ENCODE results near the gene AKT1. TPM values are rescaled to one million over a fixed set of nuclear protein-coding genes. Genes with fewer than 3 reads are reported as not detected.

AKT1 gene
- total RNA-seq, 1 donor from 2014 or later: 151 TPM

GRCh38 chr14:104741108-104741802 is 54.3 kb downstream of the AKT1 start:
- no peak overlapping the region for H3K4me3 ChIP-seq (ENCODE audit: low read length in 3 of 3)
- peak overlapping the region in 2 of 3 donors; percentile 33 to 45 for H3K9ac ChIP-seq (ENCODE audit: low read depth in 1 of 3, low read length in 3 of 3)
- peak overlapping the region; percentile 28 for H3K27ac ChIP-seq (ENCODE audit: low read depth, low read length)
- peaks cover 75 to 88% (median 84%) of the 10 kb centered on the region in 3 donors for H3K36me3 ChIP-seq (ENCODE audit: control insufficient read depth in 3 of 3, insufficient read depth in 3 of 3, low read length in 3 of 3)
- H3K9me3 ChIP-seq (ENCODE audit: control insufficient read depth in 3 of 3, low read length in 3 of 3): no peaks in the 10 kb centered on the region
- no peaks in the 10 kb centered on the region for H3K27me3 ChIP-seq (ENCODE audit: control insufficient read depth in 3 of 3, insufficient read depth in 3 of 3, low read length in 3 of 3)
- peaks cover 31 to 74% (median 37%) of the 10 kb centered on the region in 3 donors for H3K4me1 ChIP-seq (ENCODE audit: control insufficient read depth in 3 of 3, insufficient read depth in 3 of 3, low read length in 3 of 3)

- H3K9ac ChIP-seq (ENCODE audit: low read depth in 1 of 3, low read length in 3 of 3): peak overlapping the region in 1 of 3 donors; percentile 45
- H3K27ac ChIP-seq (ENCODE audit: low read depth, low read length): no peak overlapping the region
- H3K36me3 ChIP-seq (ENCODE audit: control insufficient read depth in 3 of 3, insufficient read depth in 3 of 3, low read length in 3 of 3): peaks cover 61 to 76% (median 71%) of the 10 kb centered on the region in 3 donors
- no peaks in the 10 kb centered on the region for H3K9me3 ChIP-seq (ENCODE audit: control insufficient read depth in 3 of 3, low read length in 3 of 3)
- no peak overlapping the region for H3K4me3 ChIP-seq (ENCODE audit: low read length in 3 of 3)
- peaks cover 37 to 74% (median 37%) of the 10 kb centered on the region in 3 donors for H3K4me1 ChIP-seq (ENCODE audit: control insufficient read depth in 3 of 3, insufficient read depth in 3 of 3, low read length in 3 of 3)
- no peaks in the 10 kb centered on the region for H3K27me3 ChIP-seq (ENCODE audit: control insufficient read depth in 3 of 3, insufficient read depth in 3 of 3, low read length in 3 of 3)
Observed at GRCh38 chr14:104739546-104740516, 55.7 kb downstream of the AKT1 start.

GRCh38 chr14:104739026-104739425 is 56.5 kb downstream of the AKT1 start:
- Histone ChIP-seq H3K9ac (ENCODE audit: low read depth in 1 of 3, low read length in 3 of 3) (peak overlapping the region in 1 of 3 donors; percentile 33), H3K4me3 (ENCODE audit: low read length in 3 of 3) (no peak overlapping the region), H3K9me3 (ENCODE audit: control insufficient read depth in 3 of 3, low read length in 3 of 3) (no peaks in the 10 kb centered on the region), H3K36me3 (ENCODE audit: control insufficient read depth in 3 of 3, insufficient read depth in 3 of 3, low read length in 3 of 3) (peaks cover 55 to 69% (median 64%) of the 10 kb centered on the region in 3 donors), H3K27ac (ENCODE audit: low read depth, low read length) (peak overlapping the region; percentile 96), H3K4me1 (ENCODE audit: control insufficient read depth in 3 of 3, insufficient read depth in 3 of 3, low read length in 3 of 3) (peaks cover 44 to 82% (median 45%) of the 10 kb centered on the region in 3 donors), H3K27me3 (ENCODE audit: control insufficient read depth in 3 of 3, insufficient read depth in 3 of 3, low read length in 3 of 3) (no peaks in the 10 kb centered on the region)

GRCh38 chr14:104738375-104739019 is 57.1 kb downstream of the AKT1 start:
- peaks cover 52 to 64% (median 60%) of the 10 kb centered on the region in 3 donors for H3K36me3 ChIP-seq (ENCODE audit: control insufficient read depth in 3 of 3, insufficient read depth in 3 of 3, low read length in 3 of 3)
- peak overlapping the region in 2 of 3 donors; percentile 20 to 71 for H3K9ac ChIP-seq (ENCODE audit: low read depth in 1 of 3, low read length in 3 of 3)
- H3K4me3 ChIP-seq (ENCODE audit: low read length in 3 of 3): no peak overlapping the region
- peaks cover 49 to 88% (median 51%) of the 10 kb centered on the region in 3 donors for H3K4me1 ChIP-seq (ENCODE audit: control insufficient read depth in 3 of 3, insufficient read depth in 3 of 3, low read length in 3 of 3)
- H3K27ac ChIP-seq (ENCODE audit: low read depth, low read length): peak overlapping the region; percentile 96
- H3K27me3 ChIP-seq (ENCODE audit: control insufficient read depth in 3 of 3, insufficient read depth in 3 of 3, low read length in 3 of 3): no peaks in the 10 kb centered on the region
- no peaks in the 10 kb centered on the region for H3K9me3 ChIP-seq (ENCODE audit: control insufficient read depth in 3 of 3, low read length in 3 of 3)

- Histone ChIP-seq H3K36me3 (ENCODE audit: control insufficient read depth in 3 of 3, insufficient read depth in 3 of 3, low read length in 3 of 3) (peaks cover 29 to 39% (median 38%) of the 10 kb centered on the region in 3 donors), H3K27me3 (ENCODE audit: control insufficient read depth in 3 of 3, insufficient read depth in 3 of 3, low read length in 3 of 3) (no peaks in the 10 kb centered on the region), H3K9me3 (ENCODE audit: control insufficient read depth in 3 of 3, low read length in 3 of 3) (no peaks in the 10 kb centered on the region), H3K9ac (ENCODE audit: low read depth in 1 of 3, low read length in 3 of 3) (peak overlapping the region; percentile 62 to 95 (median 83)), H3K27ac (ENCODE audit: low read depth, low read length) (peak overlapping the region; percentile 96), H3K4me1 (ENCODE audit: control insufficient read depth in 3 of 3, insufficient read depth in 3 of 3, low read length in 3 of 3) (peaks cover 74 to 90% (median 75%) of the 10 kb centered on the region in 3 donors), H3K4me3 (ENCODE audit: low read length in 3 of 3) (peak overlapping the region; percentile 13 to 56 (median 43))
Observed at GRCh38 chr14:104735830-104736642, 59.5 kb downstream of the AKT1 start.

- peaks cover 75 to 91% (median 80%) of the 10 kb centered on the region in 3 donors for H3K4me1 ChIP-seq (ENCODE audit: control insufficient read depth in 3 of 3, insufficient read depth in 3 of 3, low read length in 3 of 3)
- H3K36me3 ChIP-seq (ENCODE audit: control insufficient read depth in 3 of 3, insufficient read depth in 3 of 3, low read length in 3 of 3): peaks cover 20 to 30% (median 29%) of the 10 kb centered on the region in 3 donors
- peak overlapping the region; percentile 13 to 52 (median 43) for H3K4me3 ChIP-seq (ENCODE audit: low read length in 3 of 3)
Observed at GRCh38 chr14:104734991-104735779, 60.4 kb downstream of the AKT1 start.

GRCh38 chr14:104734601-104734990 is 61.0 kb downstream of the AKT1 start:
- Histone ChIP-seq H3K36me3 (ENCODE audit: control insufficient read depth in 3 of 3, insufficient read depth in 3 of 3, low read length in 3 of 3) (peaks cover 14 to 25% (median 23%) of the 10 kb centered on the region in 3 donors), H3K9ac (ENCODE audit: low read depth in 1 of 3, low read length in 3 of 3) (peak overlapping the region; percentile 46 to 95 (median 83)), H3K27ac (ENCODE audit: low read depth, low read length) (peak overlapping the region; percentile 96), H3K27me3 (ENCODE audit: control insufficient read depth in 3 of 3, insufficient read depth in 3 of 3, low read length in 3 of 3) (no peaks in the 10 kb centered on the region), H3K4me1 (ENCODE audit: control insufficient read depth in 3 of 3, insufficient read depth in 3 of 3, low read length in 3 of 3) (peaks cover 77 to 94% (median 84%) of the 10 kb centered on the region in 3 donors), H3K9me3 (ENCODE audit: control insufficient read depth in 3 of 3, low read length in 3 of 3) (no peaks in the 10 kb centered on the region), H3K4me3 (ENCODE audit: low read length in 3 of 3) (peak overlapping the region in 1 of 3 donors; percentile 52)

More at GRCh38 chr14:104734991-104735779, 60.4 kb downstream of the AKT1 start:
- H3K27me3 ChIP-seq (ENCODE audit: control insufficient read depth in 3 of 3, insufficient read depth in 3 of 3, low read length in 3 of 3): no peaks in the 10 kb centered on the region
- no peaks in the 10 kb centered on the region for H3K9me3 ChIP-seq (ENCODE audit: control insufficient read depth in 3 of 3, low read length in 3 of 3)
- peak overlapping the region; percentile 62 to 95 (median 83) for H3K9ac ChIP-seq (ENCODE audit: low read depth in 1 of 3, low read length in 3 of 3)
- peak overlapping the region; percentile 96 for H3K27ac ChIP-seq (ENCODE audit: low read depth, low read length)

GRCh38 chr14:104734051-104734587 is 61.4 kb downstream of the AKT1 start:
- Histone ChIP-seq H3K4me3 (ENCODE audit: low read length in 3 of 3) (peak overlapping the region in 2 of 3 donors; percentile 6 to 9), H3K4me1 (ENCODE audit: control insufficient read depth in 3 of 3, insufficient read depth in 3 of 3, low read length in 3 of 3) (peaks cover 79 to 97% (median 86%) of the 10 kb centered on the region in 3 donors), H3K27me3 (ENCODE audit: control insufficient read depth in 3 of 3, insufficient read depth in 3 of 3, low read length in 3 of 3) (no peaks in the 10 kb centered on the region), H3K27ac (ENCODE audit: low read depth, low read length) (peak overlapping the region; percentile 96), H3K9me3 (ENCODE audit: control insufficient read depth in 3 of 3, low read length in 3 of 3) (no peaks in the 10 kb centered on the region), H3K36me3 (ENCODE audit: control insufficient read depth in 3 of 3, insufficient read depth in 3 of 3, low read length in 3 of 3) (peaks cover 10 to 20% (median 19%) of the 10 kb centered on the region in 3 donors), H3K9ac (ENCODE audit: low read depth in 1 of 3, low read length in 3 of 3) (peak overlapping the region; percentile 46 to 95 (median 83))
